HG03039 (cell line): Measurements from ENCODE around the gene FARP2.

Experiments
- ATAC-seq: cut with Tn5 transposase; IDR thresholded peaks from one replicate; pipeline ENCODE4 v1.9.1; 2021; ENCODE audit warnings: mild to moderate bottlenecking, moderate library complexity; ENCODE audit not compliant: unreplicated experiment

Gene FARP2

GRCh38 chr2:241479026-241479898 is 123.2 kb downstream of the FARP2 start:
- ATAC-seq = no peak

GRCh38 chr2:241481687-241482086 is 125.6 kb downstream of the FARP2 start:
- no peak for ATAC-seq

DNA sequence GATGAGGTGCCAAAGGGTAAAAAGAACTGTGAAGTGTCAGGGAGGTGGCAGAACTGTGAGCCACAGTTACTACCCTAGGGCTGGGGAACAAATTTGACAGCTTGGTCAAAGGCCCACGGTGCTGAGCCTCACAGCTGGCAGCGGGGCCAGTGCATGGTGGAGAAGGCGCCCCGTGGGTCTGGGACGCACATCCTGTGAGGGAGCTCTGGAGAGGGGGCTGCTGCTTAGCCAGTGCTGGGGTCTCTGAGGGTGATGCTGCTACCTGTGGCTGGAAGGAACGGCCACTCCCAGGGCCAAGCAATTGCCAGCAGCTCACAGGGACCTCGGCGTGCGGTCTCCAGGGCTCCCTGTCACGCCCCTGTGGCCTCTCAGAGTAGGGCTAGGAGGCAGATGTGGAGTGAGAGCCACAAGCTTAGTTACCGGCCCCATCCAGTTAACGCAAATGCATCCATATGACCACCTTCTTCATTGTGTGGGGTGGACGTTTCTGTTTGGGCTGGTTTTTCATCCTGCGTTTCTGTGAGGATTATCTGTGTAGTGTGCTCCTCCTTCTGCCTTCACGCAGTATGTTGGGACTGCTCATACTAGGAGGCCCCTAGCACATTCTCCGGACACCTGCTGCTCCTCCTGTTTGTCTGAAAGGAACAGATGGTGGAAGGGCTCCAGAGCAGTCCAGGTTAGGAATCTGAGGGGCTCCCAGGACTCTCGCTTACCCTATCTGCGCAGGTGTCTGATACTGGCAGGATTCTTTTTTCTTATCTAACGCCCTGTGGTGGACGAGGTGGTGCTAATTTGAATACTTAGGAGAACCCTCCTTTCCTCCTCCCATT is 126.3 kb downstream of the FARP2 start:
- ATAC-seq = no peak

GRCh38 chr2:241483305-241483704 is 127.2 kb downstream of the FARP2 start:
- no peak for ATAC-seq

DNA sequence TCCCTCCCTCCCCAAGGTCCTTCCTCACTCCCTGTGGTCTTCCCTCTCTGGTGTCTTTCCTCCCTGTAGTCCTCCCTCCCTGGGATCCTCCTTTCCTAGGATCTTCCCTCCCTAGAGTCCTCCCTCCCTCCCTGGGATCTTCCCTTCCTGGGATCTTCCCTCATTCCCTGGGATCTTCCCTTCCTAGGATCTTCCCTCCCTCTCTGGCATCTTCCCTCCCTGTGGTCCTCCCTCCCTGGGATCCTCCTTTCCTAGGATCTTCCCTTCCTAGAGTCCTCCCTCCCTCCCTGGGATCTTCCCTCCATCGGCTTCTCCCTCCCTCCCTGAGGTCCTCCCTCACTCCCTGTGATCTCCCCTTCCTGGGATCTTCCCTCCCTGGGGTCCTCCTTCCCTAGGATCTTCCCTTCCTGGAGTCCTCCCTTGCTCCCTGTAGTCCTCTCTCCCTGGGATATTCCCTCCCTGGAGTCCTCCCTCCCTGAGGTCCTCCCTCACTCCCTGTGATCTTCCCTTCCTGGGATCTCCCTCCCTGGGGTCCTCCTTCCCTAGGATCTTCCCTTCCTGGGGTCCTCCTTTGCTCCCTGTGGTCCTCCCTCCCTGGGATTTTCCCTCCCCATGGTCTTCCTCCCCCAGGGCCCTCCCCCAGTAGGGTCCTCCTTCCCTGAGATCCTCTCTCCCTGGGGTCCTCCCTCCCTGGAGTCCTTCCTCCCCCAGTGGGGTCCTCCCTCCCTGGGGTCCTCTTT is 129.3 kb downstream of the FARP2 start:
- no peak for ATAC-seq

GRCh38 chr2:241489088-241489487 is 133.0 kb downstream of the FARP2 start:
- no peak for ATAC-seq

DNA sequence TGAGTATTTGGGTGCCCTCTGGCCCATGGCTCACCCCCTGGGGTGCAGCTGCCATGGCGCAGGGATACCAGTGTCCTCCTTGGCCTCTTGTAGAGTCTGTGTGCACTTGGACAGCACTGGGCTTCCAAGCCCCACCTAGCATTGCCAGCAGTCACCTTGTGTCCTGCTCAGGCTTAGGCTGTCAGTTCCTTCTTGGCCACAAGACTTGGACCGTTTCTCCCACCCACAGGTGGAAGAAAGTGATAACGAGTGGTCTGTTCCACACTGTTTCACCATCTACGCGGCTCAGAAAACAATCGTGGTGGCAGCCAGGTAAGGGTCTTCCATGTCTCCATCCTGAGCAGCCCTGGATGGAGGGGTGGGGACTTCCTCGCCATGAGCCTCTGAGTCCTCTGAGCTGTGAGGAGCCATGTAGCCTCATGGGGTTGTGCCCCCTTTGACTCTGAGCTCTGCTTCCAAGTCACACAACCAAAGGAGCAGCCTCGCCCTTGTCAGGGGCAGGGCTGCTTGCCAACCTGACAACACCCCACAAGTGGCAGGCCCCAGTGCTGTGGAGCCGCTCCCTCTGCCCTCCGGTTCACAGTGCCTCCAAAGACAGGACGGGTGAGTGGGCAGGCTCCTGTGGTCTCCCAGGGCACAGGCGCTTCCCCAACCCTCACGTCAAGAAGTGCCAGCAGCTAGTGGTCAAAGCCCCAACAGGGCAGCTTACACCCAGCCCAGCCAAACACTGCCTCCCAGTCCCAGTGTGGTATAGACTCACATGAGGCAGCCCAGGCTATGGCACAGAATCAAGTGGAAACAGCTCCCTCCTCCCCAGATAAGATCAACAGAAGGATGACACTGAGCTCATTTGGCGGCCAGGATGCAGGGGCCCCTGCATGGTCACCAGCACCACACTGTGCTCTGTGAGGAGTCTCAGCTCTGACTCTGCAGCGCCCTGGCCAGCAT is 133.9 kb downstream of the FARP2 start:
- ATAC-seq = no peak

DNA sequence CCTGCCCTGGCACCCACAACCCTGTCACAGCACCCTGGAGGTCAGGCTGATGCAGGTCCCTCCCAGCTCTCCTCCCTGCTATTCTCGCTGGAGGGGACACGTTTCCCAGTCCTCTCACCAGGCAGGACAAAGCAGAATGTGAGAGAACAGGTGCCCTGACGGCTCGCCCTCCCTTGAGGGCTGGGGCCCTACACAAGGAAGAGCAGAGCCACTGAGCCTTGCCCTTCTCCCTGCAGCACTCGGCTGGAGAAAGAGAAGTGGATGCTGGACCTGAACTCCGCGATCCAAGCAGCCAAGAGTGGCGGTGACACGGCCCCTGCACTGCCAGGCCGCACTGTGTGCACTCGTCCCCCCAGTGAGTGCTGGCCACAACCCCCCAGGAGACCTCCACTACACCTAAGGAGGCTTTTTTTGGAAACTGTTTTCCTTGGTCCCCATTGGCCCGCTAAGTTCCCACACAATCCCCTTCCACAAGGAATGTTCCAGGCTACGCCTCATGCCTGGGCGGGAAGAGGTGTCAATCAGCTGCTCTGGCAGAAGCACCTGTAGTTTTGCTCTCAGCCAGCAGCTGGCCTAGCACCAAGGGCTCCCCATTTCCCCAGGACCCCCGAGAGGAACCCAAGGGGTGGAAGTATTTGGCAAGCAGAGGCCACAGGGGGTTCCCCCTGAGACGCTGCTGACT is 134.9 kb downstream of the FARP2 start:
- no peak for ATAC-seq

DNA sequence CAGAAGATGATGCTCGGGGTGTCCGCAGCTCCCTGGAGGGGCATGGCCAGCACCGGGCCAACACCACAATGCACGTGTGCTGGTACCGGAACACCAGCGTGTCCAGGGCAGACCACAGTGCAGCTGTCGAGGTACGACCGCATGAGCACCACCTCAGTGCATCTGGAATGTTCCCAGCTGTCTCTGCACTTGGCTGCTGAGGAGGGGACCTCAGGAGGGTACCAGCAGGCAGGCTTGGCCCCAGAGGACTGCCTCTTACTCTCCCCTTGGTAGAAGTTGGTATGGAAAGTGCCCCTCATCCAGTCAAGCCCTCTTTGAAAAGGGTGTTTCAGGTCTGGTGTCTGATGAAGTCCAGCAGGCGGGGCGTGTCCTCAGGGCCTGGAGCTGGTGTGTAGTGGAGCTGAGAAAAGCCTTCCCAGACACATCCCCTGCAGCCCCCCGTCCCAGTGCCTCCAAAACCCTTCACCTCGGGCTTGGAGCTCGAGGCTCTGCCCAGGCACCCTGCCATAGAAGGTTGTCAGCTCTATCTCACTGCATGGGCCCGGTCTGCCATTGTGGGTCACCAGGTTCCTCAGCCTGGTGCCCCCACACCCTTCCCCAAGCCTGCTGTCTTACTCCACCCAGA is 135.6 kb downstream of the FARP2 start:
- no peak for ATAC-seq

DNA sequence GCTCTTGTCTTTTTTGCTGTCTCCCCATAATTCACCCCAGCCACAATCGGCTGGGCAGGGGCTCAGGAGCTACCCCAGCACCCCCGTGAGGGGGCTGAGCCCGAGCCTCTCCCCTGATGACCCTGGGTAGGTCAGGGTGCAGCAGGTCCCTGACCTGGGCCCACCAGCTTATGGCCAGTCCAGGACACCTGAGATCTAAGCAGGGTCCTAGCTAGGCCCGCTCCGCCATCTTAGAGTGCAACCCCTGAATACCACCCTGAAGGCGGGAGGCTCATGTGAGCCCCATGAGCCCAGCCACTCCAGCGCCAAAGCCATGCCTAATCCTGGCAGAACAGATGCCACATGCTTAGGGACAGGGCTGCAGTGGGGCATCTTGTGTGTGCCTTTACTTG is 136.1 kb downstream of the FARP2 start:
- no peak for ATAC-seq

- ATAC-seq = no peak
Observed at GRCh38 chr2:241493092-241493491, 137.0 kb downstream of the FARP2 start.

DNA sequence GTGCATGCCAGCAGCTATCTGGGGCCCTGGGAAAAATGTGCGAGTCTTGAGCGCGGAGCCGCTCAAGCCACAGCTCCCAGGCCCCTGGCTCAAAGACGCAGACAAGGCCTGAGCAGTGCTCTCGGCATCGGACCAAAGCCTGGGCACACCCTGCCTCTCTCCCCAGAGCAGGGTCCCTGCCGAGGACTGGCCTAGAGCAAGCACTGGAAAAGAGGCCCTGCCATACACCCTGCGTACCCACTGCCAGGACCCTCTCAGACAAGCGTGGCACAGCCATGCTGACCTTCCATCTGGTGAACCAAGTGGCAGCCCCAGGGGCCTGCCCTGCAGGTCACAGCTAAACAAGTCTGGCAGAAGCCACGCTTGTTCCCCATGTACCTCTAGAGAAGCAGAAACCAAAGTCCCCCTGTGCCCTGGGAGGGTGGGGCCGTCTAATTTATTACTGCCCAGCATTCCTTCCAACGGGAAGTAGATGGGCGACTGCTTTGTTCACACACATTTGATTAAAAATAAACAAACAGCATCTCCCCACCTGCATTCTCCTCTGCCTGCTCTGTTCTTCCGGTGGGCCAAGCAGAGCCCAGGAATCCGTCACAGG is 138.3 kb downstream of the FARP2 start:
- no peak for ATAC-seq

DNA sequence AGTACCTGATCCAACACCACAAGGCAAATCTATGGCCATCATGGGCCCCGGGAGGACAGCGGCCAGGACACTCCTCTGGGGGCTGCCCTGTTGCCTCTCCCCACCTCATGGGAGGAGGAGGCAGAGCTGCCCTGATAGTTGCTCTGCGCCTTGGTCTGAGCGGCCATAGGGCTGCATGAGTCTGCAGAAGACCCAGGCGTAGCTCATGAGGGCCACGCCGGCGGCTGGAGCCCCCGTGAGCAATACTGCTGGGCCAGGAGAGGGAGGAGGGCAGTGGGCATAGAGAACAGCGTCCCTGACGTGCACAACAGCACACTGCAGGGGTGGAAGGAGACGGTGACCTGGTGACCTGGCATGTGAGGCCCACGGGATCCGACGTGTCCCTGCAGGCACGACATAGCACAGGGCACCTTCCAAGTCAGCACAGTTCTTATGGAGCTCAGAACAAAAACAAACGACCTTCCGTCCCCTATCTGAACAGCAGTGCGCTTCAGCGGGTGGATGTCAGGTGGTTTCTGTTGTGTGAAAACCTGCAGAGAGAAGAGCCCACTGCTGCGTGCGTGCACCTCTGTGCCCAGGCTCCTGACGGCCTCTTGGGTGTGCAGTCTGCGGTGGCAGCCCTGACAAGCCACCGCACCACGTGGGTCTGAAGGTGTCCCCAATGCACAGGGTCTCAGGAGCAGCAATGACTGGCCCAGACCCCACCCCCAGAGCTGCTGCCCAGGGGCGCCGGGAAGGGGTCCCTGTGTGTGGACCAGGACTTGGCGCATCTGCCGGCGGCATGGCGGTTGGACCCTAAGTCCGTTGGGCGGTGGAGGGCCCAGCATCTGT is 139.3 kb downstream of the FARP2 start:
- no peak for ATAC-seq

DNA sequence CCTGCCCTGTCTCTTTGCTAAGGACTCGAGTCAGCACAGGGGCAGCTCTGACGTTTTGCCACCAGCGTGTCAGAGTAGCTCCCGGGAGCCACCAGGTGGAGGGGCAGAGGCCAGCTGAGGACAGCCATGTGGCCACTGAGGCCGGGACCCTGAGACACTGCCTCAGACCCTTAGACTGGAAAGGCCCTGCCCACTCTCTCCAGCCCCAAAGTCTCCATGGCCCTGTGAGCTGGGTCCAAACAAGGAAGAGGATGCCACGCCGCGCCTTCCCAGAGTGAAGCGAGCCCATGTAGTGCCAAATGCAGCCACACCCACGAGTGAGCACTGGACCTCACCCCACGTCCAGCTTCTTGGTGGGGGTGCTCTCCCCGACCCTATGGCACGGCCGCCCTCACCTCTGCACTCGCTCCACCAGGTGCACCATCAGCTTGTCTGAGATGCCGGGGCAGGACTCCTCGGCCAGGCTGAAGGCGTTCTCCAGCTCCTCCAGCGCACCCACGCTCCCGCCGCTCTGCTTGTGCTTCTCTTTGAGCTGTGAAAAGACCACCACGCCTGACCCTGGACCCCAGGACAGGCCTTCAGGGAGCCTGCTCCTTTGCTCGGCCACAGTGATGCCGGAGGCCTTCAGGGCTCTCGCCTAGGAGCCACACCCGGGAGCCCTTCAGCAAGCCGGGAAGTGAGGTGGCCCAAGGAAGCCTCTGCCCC is 140.1 kb downstream of the FARP2 start:
- no peak for ATAC-seq

DNA sequence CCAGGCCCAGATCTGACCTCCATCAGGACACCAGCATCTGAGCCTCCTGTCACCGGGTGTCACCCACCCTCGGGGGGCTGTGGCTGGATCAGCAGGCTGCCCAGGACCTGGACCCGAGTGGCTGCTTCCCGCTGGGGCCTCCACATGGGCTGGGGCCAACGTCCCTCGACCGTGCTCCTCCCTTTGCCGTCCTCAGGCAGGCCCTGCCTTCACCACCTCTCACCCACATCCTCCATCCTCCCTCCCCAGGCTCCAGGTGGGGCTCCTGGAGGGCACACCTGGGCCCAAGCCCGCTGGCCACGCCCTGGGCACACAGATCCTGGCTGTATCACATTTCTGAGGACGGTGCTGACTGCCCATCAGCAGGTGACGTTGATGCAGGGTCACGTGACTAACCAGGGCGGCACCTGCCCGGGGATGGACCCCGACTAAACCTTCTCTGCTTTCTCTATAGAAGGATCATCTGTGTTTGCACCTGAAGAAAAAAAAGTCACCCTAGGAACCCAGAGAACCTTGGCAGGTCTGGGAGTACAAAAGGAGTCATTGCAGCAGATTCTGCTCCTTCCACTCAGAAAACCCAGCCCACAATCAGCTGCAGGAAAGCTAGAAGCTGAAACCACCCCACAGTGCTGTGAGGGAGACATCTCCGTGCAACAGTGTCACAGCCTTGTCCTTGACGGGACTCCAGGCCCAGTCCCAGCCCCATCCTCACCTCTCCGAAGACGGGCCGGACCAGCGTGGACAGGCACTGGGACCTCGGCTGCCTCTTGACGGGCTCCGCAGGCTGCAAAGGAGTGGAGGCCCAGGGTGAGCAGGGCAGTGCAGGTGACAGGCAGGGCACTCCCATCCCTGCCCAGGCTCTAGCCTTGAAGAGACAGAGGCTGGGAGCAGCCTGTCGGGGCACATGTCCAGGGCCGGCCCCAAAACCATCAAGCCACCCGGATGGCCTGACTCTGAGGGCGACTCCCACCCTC is 141.1 kb downstream of the FARP2 start:
- no peak for ATAC-seq
